ENCODE measurements around the gene PPFIA1. TPM values are rescaled to one million over a fixed set of nuclear protein-coding genes. Genes with fewer than 3 reads are reported as not detected.

PPFIA1 gene
- total RNA-seq, 1 donor from 2014 or later, result 38.6 TPM

GRCh38 chr11:70354629-70355028 lies 84.1 kb downstream of the PPFIA1 start:
- DNase-seq (ENCODE audit: low read depth), result no peak
- Histone ChIP-seq H3K27me3 (ENCODE audit: control insufficient read depth, insufficient read depth, low read length) (no peaks in the 10 kb centered on the region), H3K4me3 (ENCODE audit: low read depth, low read length) (no peak overlapping the region), H3K36me3 (ENCODE audit: control insufficient read depth, insufficient read depth, low read length) (peaks cover 2% of the 10 kb centered on the region)
- no peak for TF ChIP-seq CTCF (IDR thresholded peaks at IDR 0.05; ENCODE audit: insufficient read depth, low read length, poor library complexity, severe bottlenecking)

DNA sequence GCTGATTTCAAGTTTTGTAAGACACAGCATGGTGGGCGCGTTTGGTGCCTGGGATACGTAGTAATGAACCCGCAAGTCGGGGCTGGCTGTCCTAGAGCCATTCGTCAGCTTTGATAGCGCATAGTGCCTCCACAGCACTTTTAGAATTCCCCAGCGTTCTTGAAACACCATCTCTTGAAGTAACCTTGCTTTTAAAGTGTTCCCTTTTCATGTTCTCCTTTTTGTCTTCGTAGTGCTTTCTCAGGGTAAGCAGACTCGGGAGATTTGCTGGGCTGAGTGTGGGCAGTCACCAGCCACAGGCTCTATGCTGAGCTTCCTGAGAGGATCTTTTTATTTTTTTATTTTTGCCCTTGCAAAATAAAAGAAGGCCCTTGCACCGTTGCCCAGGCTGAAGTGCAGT lies 88.3 kb downstream of the PPFIA1 start:
- Histone ChIP-seq H3K27me3 (ENCODE audit: control insufficient read depth, insufficient read depth, low read length) (no peaks in the 10 kb centered on the region), H3K36me3 (ENCODE audit: control insufficient read depth, insufficient read depth, low read length) (peaks cover 2% of the 10 kb centered on the region), H3K4me3 (ENCODE audit: low read depth, low read length) (no peak overlapping the region)
- TF ChIP-seq CTCF (IDR thresholded peaks at IDR 0.05; ENCODE audit: insufficient read depth, low read length, poor library complexity, severe bottlenecking), result no peak
- DNase-seq (ENCODE audit: low read depth), result no peak

DNA sequence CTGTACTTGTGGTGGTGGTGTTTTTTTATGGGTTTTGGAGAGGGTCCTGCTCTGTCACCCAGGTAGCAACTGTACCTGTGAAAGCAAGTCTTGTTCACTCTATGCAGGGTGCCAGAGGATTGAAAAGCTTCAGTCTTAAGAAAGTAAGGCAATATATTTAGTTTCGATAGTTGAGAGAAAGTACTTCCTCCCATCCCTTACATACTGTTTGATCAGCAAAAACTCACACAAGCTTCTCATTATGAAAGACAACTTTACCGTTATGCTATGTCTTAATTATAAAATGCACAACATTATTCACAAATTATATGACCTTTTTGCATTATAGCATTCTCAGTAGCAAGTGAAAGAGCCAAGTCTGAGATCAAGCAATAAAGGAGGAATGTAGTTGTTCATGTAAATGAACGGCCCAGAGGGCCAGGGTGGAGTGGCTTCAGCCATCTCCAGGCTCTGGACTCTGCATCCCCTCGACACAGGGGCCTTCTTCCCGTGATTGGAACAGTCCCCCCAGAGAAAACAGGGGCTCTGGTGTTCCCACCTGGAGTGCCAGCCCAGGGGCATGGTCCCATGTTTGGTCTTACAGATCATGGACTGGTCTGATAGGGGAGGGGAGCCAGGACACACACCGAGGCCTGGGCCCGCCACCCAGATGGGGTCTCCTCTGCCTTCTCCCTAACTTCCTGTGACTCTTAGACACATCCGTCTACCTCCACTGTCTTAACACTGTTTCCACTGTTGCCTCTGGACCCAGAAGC lies 89.1 kb downstream of the PPFIA1 start:
- Histone ChIP-seq H3K4me3 (ENCODE audit: low read depth, low read length) (no peak overlapping the region), H3K36me3 (ENCODE audit: control insufficient read depth, insufficient read depth, low read length) (peaks cover 2% of the 10 kb centered on the region), H3K27me3 (ENCODE audit: control insufficient read depth, insufficient read depth, low read length) (no peaks in the 10 kb centered on the region)
- DNase-seq (ENCODE audit: low read depth), result no peak
- TF ChIP-seq CTCF (IDR thresholded peaks at IDR 0.05; ENCODE audit: insufficient read depth, low read length, poor library complexity, severe bottlenecking), result no peak

- Histone ChIP-seq H3K36me3 (ENCODE audit: control insufficient read depth, insufficient read depth, low read length) (peaks cover 2% of the 10 kb centered on the region), H3K27me3 (ENCODE audit: control insufficient read depth, insufficient read depth, low read length) (no peaks in the 10 kb centered on the region), H3K4me3 (ENCODE audit: low read depth, low read length) (no peak overlapping the region)
- no peak for TF ChIP-seq CTCF (IDR thresholded peaks at IDR 0.05; ENCODE audit: insufficient read depth, low read length, poor library complexity, severe bottlenecking)
- no peak for DNase-seq (ENCODE audit: low read depth)
Observed at GRCh38 chr11:70360211-70360610, 89.7 kb downstream of the PPFIA1 start.

DNA sequence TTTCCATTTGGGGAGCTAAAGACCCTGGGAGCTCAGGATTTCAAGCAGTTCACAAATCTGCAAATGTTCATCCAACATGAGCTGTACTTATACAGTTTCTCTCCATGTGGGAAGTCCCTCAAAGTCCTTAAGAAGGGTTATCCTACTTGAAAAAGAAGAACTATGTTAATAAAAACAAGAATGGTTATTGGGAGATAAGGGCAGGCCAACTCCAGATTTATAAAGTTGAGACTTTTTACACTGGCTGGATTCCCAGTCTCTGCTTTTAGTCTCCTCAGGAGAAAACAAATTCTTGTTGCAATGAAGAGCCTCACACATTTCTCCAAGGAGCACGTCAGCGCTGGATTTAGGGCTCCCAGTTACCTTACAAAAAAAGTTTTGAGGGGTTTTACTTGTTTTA lies 93.7 kb downstream of the PPFIA1 start:
- no peak for DNase-seq (ENCODE audit: low read depth)
- Histone ChIP-seq H3K27me3 (ENCODE audit: control insufficient read depth, insufficient read depth, low read length) (no peaks in the 10 kb centered on the region), H3K36me3 (ENCODE audit: control insufficient read depth, insufficient read depth, low read length) (no peaks in the 10 kb centered on the region), H3K4me3 (ENCODE audit: low read depth, low read length) (no peak overlapping the region)
- no peak for TF ChIP-seq CTCF (IDR thresholded peaks at IDR 0.05; ENCODE audit: insufficient read depth, low read length, poor library complexity, severe bottlenecking)
